Epithelial cell of proximal tubule (primary cell): ENCODE results near the gene CACNA2D2. TPM values are rescaled to one million over a fixed set of nuclear protein-coding genes. Genes with fewer than 3 reads are reported as not detected.
"Not testable (repeated sequence)": the region's sequence is repeated elsewhere in the genome, so short reads cannot be mapped to it uniquely, and the experiment has no call there.

Experiments used
- DNase-seq: peaks from one replicate; pipeline ENCODE4 v3.0.0-alpha.2; 2011; ENCODE audit warnings: low read depth
- H3K4me3 ChIP-seq: 2 replicates; pipeline ENCODE4 v1.5.1; 2011; ENCODE audit warnings: low read depth, mild to moderate bottlenecking, low read length
- total RNA-seq: library from RNA; depleted of rRNA; stranded (reverse); fragments of >200 nt; gene quantifications from 2 replicates; pipeline ENCODE4 v1.2.3, GENCODE V29; 2015
- TF ChIP-seq, protein P1 (sequence below): conservative IDR thresholded peaks from 2 replicates; pipeline ENCODE4 v1.5.1; 2012; ENCODE audit warnings: low read depth, mild to moderate bottlenecking, low read length

Gene CACNA2D2
- total RNA-seq, 1 donor from 2014 or later, result not detected

GRCh38 chr3:50517721-50518206, 14.3 kb upstream of the CACNA2D2 start:
- no peak for DNase-seq
- TF ChIP-seq, protein P1, sequence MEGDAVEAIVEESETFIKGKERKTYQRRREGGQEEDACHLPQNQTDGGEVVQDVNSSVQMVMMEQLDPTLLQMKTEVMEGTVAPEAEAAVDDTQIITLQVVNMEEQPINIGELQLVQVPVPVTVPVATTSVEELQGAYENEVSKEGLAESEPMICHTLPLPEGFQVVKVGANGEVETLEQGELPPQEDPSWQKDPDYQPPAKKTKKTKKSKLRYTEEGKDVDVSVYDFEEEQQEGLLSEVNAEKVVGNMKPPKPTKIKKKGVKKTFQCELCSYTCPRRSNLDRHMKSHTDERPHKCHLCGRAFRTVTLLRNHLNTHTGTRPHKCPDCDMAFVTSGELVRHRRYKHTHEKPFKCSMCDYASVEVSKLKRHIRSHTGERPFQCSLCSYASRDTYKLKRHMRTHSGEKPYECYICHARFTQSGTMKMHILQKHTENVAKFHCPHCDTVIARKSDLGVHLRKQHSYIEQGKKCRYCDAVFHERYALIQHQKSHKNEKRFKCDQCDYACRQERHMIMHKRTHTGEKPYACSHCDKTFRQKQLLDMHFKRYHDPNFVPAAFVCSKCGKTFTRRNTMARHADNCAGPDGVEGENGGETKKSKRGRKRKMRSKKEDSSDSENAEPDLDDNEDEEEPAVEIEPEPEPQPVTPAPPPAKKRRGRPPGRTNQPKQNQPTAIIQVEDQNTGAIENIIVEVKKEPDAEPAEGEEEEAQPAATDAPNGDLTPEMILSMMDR, result no peak
- H3K4me3 ChIP-seq, result no peak overlapping the region

GRCh38 chr3:50516440-50516871, 13.0 kb upstream of the CACNA2D2 start:
- H3K4me3 ChIP-seq, result no peak overlapping the region
- DNase-seq, result no peak
- TF ChIP-seq, protein P1, result no peak

- TF ChIP-seq, protein P1, result no peak
- no peak for DNase-seq
- no peak overlapping the region for H3K4me3 ChIP-seq
Measured at GRCh38 chr3:50515565-50516439, 12.4 kb upstream of the CACNA2D2 start.

DNA sequence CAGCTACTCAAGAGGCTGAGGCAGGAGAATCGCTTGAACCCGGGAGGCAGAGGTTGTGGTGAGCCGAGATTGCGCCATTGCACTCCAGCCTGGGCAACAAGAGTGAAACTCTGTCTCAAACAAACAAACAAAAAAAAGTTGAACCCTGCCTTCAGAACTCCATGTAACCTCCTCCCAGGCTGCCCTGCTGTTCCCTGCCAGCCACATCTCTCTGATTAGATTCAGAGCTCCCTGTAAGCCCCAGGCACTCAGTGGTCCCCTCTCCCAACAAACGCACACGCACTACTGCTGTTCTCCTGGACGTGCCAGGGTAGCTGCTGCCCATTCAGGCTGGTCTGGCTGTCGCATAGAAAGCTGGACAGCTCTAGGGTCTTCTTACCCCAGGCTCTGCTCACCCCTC, 9.5 kb upstream of the CACNA2D2 start:
- not testable (repeated sequence) for DNase-seq, H3K4me3 ChIP-seq

GRCh38 chr3:50512131-50512530, 8.7 kb upstream of the CACNA2D2 start:
- TF ChIP-seq, protein P1, result no peak
- DNase-seq, result no peak
- H3K4me3 ChIP-seq, result no peak overlapping the region

DNA sequence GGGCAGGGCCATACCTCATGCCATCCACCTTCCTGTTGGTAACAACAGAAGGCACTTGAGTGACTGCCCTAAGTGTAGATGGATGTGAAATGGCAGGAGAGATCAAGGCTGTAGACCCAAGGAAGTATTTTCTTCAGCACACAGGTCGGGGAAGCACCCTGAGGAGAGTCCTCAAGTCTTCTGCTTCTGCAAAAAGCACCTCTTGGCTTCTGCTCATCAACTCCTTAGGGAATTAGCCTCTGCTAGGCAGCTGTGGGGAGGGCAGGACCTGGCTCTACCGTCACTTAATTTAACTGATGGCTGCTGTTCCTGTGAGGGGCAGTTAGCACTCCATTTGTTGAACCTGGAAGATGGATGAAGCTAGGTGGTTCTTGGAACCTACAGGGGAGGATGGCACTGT, 6.9 kb upstream of the CACNA2D2 start:
- DNase-seq, result no peak
- TF ChIP-seq, protein P1, result no peak
- no peak overlapping the region for H3K4me3 ChIP-seq

DNA sequence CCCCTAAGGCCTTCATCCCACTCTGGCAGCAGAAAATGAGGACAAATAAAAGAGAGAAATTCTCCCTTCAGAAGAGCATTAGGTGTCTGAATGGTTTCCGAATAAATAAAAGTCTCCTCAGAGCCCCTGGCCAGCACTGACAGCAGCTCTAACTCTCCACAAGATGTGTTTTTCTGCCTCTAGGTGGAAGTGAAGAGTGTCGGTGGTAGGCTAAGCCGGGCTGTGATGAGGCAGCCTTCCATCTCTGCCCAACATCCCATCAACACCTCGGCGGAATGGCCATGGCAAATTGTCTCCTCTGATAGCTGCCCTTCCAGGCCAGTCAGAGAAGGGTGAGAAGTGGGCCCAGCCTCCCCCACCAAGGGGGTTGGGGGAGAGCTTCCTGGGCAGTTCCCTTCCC, 6.3 kb upstream of the CACNA2D2 start:
- no peak for DNase-seq
- TF ChIP-seq, protein P1, result no peak
- H3K4me3 ChIP-seq, result no peak overlapping the region
